Activated CD4-positive, alpha-beta T cell treated with anti-CD3 and anti-CD28 coated beads, Interleukin-2, amount 10 ng/mL, durations not matched to agents 7 days and 5 days (primary cell): ENCODE results near the gene PCDHGB3. TPM values are rescaled to one million over a fixed set of nuclear protein-coding genes. Genes with fewer than 3 reads are reported as not detected.
A peak's percentile ranks its signal among the peaks of the same experiment; 100 is the strongest.
"Not testable (repeated sequence)": the region's sequence is repeated elsewhere in the genome, so short reads cannot be mapped to it uniquely, and the experiment has no call there.

Experiments used
- CTCF ChIA-PET: fragments of 350-600 bp; sonication (Branson Sonifier 250); formaldehyde crosslinking; loops from one replicate; lab custom pipeline; 2021; ENCODE audit warnings: antibody characterized with exemption; lab: Charles Lee
- POLR2A ChIA-PET: fragments of 350-600 bp; sonication (Branson Sonifier 250); formaldehyde crosslinking; loops from one replicate; lab custom pipeline; 2021; ENCODE audit warnings: antibody characterized with exemption; lab: Charles Lee
- DNase-seq: peaks from one replicate; pipeline ENCODE4 v3.0.0-alpha.2; 2020
- H3K27ac Mint-ChIP-seq: one replicate; pipeline ENCODE4 v1.8.0; 2021; ENCODE audit warnings: mild to moderate bottlenecking, moderate library complexity, mixed read lengths
- H3K27me3 Mint-ChIP-seq: one replicate; pipeline ENCODE4 v1.8.0; 2021; ENCODE audit warnings: mixed read lengths
- H3K36me3 Mint-ChIP-seq: one replicate; pipeline ENCODE4 v1.8.0; 2021; ENCODE audit warnings: low read depth, mixed read lengths
- H3K4me1 Mint-ChIP-seq: one replicate; pipeline ENCODE4 v1.8.0; 2021; ENCODE audit warnings: mixed read lengths
- H3K4me3 Mint-ChIP-seq: one replicate; pipeline ENCODE4 v1.8.0; 2021; ENCODE audit warnings: mild to moderate bottlenecking, moderate library complexity, mixed read lengths
- H3K9me3 Mint-ChIP-seq: one replicate; pipeline ENCODE4 v1.8.0; 2021; ENCODE audit warnings: mixed read lengths
- total RNA-seq, 2 experiments: library from RNA; stranded (reverse); gene quantifications; one replicate each; pipeline ENCODE4 v1.2.3, GENCODE V29; 2021

The PCDHGB3 gene
- total RNA-seq, 2 experiments from 2014 or later = 0.12 TPM; not detected in 1

DNA sequence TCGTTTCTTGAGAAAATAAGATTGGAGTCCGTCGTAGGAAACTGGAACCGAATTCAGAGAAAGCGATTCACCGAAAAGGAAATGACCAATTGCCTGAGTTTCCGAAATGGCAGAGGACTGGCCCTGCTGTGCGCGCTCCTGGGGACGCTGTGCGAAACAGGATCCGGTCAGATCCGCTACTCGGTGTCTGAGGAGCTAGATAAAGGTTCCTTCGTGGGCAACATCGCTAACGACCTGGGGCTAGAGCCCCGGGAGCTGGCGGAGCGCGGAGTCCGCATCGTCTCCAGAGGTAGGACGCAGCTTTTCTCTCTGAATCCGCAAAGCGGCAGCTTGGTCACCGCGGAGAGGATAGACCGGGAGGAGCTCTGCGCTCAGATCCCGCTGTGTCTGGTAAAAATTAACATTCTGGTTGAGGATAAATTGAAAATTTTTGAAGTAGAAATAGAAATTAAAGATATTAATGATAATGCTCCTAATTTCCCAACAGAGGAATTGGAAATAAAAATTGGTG, 26.0 kb upstream of the PCDHGB3 start:
- no peak for DNase-seq
- Mint-ChIP-seq H3K4me1 (no peaks in the 10 kb centered on the region), H3K4me3 (peak overlapping the region; percentile 60), H3K36me3 (peaks cover 7% of the 10 kb centered on the region), H3K27me3 (peaks cover 24% of the 10 kb centered on the region), H3K27ac (no peak overlapping the region), H3K9me3 (peaks cover 26% of the 10 kb centered on the region)
- POLR2A ChIA-PET = no interaction called here
- CTCF ChIA-PET = interaction anchor here (0.7 to 2.4 kb wide), 7 partner anchors 12 to 520 kb away, joined by 3 to 7 read pairs (median 4); partner anchors contain the start of genes PCDHGA4, PCDHGB3 and PCDHGB6

DNA sequence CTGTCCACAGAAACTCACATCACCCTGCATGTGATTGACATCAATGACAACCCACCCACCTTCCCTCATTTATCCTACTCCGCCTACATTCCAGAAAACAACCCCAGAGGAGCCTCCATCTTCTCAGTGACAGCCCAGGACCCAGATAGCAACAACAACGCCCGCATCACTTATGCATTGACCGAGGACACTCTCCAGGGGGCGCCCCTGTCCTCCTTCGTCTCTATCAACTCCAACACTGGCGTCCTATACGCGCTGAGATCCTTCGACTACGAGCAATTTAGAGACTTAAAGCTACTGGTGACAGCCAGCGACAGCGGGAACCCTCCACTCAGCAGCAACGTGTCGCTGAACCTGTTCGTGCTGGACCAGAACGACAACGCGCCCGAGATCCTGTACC, 24.7 kb upstream of the PCDHGB3 start:
- ChIA-PET POLR2A (no interaction called here), CTCF (interaction anchor here (2.4 kb wide), 1 partner anchor 10 kb away, joined by 7 read pairs; the partner anchor contains the start of gene PCDHGA4)
- H3K36me3 Mint-ChIP-seq = peaks cover 3% of the 10 kb centered on the region
- no peaks in the 10 kb centered on the region for H3K4me1 Mint-ChIP-seq
- no peak for DNase-seq
- H3K9me3 Mint-ChIP-seq = peaks cover 22% of the 10 kb centered on the region
- H3K27ac Mint-ChIP-seq = no peak overlapping the region
- peaks cover 23% of the 10 kb centered on the region for H3K27me3 Mint-ChIP-seq
- no peak overlapping the region for H3K4me3 Mint-ChIP-seq

GRCh38 chr5:141346017-141346416, 24.0 kb upstream of the PCDHGB3 start:
- POLR2A ChIA-PET, H3K27ac Mint-ChIP-seq, H3K4me3 Mint-ChIP-seq, H3K4me1 Mint-ChIP-seq, H3K36me3 Mint-ChIP-seq, CTCF ChIA-PET, DNase-seq: not testable (repeated sequence)
- Mint-ChIP-seq H3K9me3 (peaks cover 23% of the 10 kb centered on the region), H3K27me3 (peaks cover 29% of the 10 kb centered on the region)

GRCh38 chr5:141349917-141350619, 20.0 kb upstream of the PCDHGB3 start, which contains the start of gene PCDHGB1:
TSS of gene PCDHGB1 (plus strand) at chr5:141350099. CDS start at chr5:141350261, 162 bp downstream.
- peaks cover 3% of the 10 kb centered on the region for H3K36me3 Mint-ChIP-seq
- H3K4me1 Mint-ChIP-seq = no peaks in the 10 kb centered on the region
- ChIA-PET POLR2A (no interaction called here), CTCF (interaction anchor here (0.6 to 2.3 kb wide), 8 partner anchors 10 to 1558 kb away, joined by 3 to 9 read pairs (median 3); partner anchors contain the start of genes PCDHGB2 and TAF7)
- H3K27ac Mint-ChIP-seq = no peak within 1 kb of the TSS
- DNase-seq = peak; percentile 40
- peaks cover 24% of the 10 kb centered on the region for H3K27me3 Mint-ChIP-seq
- no peak within 1 kb of the TSS for H3K4me3 Mint-ChIP-seq
- peaks cover 21% of the 10 kb centered on the region for H3K9me3 Mint-ChIP-seq

GRCh38 chr5:141351591-141351990, 18.5 kb upstream of the PCDHGB3 start:
- H3K27ac Mint-ChIP-seq = no peak overlapping the region
- H3K9me3 Mint-ChIP-seq = peaks cover 23% of the 10 kb centered on the region
- H3K36me3 Mint-ChIP-seq = peaks cover 3% of the 10 kb centered on the region
- H3K4me3 Mint-ChIP-seq = no peak overlapping the region
- H3K27me3 Mint-ChIP-seq = peaks cover 28% of the 10 kb centered on the region
- CTCF ChIA-PET = interaction anchor here (1.0 kb wide), 1 partner anchor 19 kb away, joined by 4 read pairs; no protein-coding TSS in a partner anchor
- H3K4me1 Mint-ChIP-seq = no peaks in the 10 kb centered on the region
- DNase-seq = no peak
- POLR2A ChIA-PET = no interaction called here

GRCh38 chr5:141354900-141355469, 15.1 kb upstream of the PCDHGB3 start, which contains the start of gene PCDHGA4:
TSS of gene PCDHGA4 (plus strand) at chr5:141355021. CDS start at chr5:141355108, 87 bp downstream.
- Mint-ChIP-seq H3K27ac (no peak within 1 kb of the TSS), H3K4me1 (peaks cover 2% of the 10 kb centered on the region), H3K36me3 (peaks cover 3% of the 10 kb centered on the region), H3K9me3 (peaks cover 28% of the 10 kb centered on the region), H3K4me3 (no peak within 1 kb of the TSS), H3K27me3 (peaks cover 33% of the 10 kb centered on the region)
- POLR2A ChIA-PET = no interaction called here
- CTCF ChIA-PET = interaction anchor here (1.0 to 2.4 kb wide), 5 partner anchors 9 to 152 kb away, joined by 3 to 7 read pairs (median 3); partner anchors contain the start of genes PCDHGA3, PCDHGA5 and PCDHGB7
- DNase-seq = no peak

DNA sequence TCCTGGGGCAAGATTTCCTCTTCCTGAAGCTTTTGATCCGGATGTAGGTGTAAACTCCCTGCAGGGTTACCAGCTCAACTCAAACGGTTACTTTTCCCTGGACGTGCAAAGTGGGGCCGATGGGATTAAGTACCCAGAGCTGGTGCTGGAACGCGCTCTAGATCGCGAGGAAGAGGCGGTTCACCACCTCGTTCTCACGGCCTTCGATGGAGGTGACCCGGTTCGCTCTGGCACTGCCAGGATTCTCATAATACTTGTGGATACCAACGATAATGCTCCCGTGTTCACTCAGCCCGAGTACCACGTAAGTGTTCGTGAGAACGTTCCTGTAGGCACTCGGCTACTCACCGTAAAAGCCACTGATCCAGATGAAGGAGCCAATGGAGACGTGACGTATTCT, 14.4 kb upstream of the PCDHGB3 start:
- DNase-seq = no peak
- CTCF ChIA-PET = interaction anchor here (0.6 to 2.4 kb wide), 7 partner anchors 8 to 151 kb away, joined by 3 to 7 read pairs (median 3); partner anchors contain the start of genes PCDHGA3, PCDHGA5 and PCDHGB7
- Mint-ChIP-seq H3K9me3 (peaks cover 28% of the 10 kb centered on the region), H3K27me3 (peaks cover 34% of the 10 kb centered on the region), H3K4me1 (peaks cover 2% of the 10 kb centered on the region), H3K4me3 (no peak overlapping the region), H3K36me3 (peaks cover 3% of the 10 kb centered on the region), H3K27ac (no peak overlapping the region)
- POLR2A ChIA-PET = no interaction called here

DNA sequence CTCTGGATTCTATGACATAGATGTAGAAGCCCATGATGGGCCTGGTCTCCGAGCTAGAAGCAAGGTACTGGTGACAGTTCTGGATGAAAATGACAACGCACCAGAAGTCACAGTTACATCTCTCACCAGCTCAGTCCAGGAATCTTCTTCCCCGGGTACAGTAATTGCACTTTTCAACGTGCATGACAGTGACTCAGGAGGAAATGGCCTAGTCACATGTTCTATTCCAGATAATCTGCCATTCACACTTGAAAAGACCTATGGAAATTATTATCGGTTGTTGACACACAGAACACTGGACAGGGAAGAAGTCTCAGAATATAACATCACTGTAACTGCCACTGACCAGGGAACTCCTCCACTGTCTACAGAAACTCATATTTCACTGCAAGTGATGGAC, 13.9 kb upstream of the PCDHGB3 start:
- peaks cover 34% of the 10 kb centered on the region for H3K27me3 Mint-ChIP-seq
- ChIA-PET POLR2A (no interaction called here), CTCF (interaction anchor here (0.6 to 2.4 kb wide), 5 partner anchors 8 to 143 kb away, joined by 3 to 7 read pairs (median 3); partner anchors contain the start of genes PCDHGA3, PCDHGA5 and PCDHGB7)
- peaks cover 28% of the 10 kb centered on the region for H3K9me3 Mint-ChIP-seq
- no peak overlapping the region for H3K27ac Mint-ChIP-seq
- H3K36me3 Mint-ChIP-seq = peaks cover 3% of the 10 kb centered on the region
- H3K4me3 Mint-ChIP-seq = no peak overlapping the region
- no peak for DNase-seq
- peaks cover 2% of the 10 kb centered on the region for H3K4me1 Mint-ChIP-seq

- peaks cover 31% of the 10 kb centered on the region for H3K9me3 Mint-ChIP-seq
- no peak overlapping the region for H3K27ac Mint-ChIP-seq
- CTCF ChIA-PET = interaction anchor here (2.4 kb wide), 1 partner anchor 13 kb away, joined by 7 read pairs; the partner anchor contains the start of gene PCDHGA3
- H3K27me3 Mint-ChIP-seq = peaks cover 38% of the 10 kb centered on the region
- peaks cover 3% of the 10 kb centered on the region for H3K36me3 Mint-ChIP-seq
- H3K4me1 Mint-ChIP-seq = peaks cover 2% of the 10 kb centered on the region
- no peak overlapping the region for H3K4me3 Mint-ChIP-seq
- POLR2A ChIA-PET = no interaction called here
- no peak for DNase-seq
Observed at GRCh38 chr5:141356950-141357349, 13.1 kb upstream of the PCDHGB3 start.

GRCh38 chr5:141359790-141360426, 10.1 kb upstream of the PCDHGB3 start, which contains the start of gene PCDHGB2:
TSS of gene PCDHGB2 (plus strand) at chr5:141359994. CDS start at chr5:141360136, 142 bp downstream.
- ChIA-PET CTCF (interaction anchor here (0.9 to 1.2 kb wide), 3 partner anchors 10 to 40 kb away, joined by 3 read pairs; partner anchors contain the start of genes PCDHGB1 and TAF7), POLR2A (no interaction called here)
- no peak for DNase-seq
- no peak within 1 kb of the TSS for H3K27ac Mint-ChIP-seq
- peaks cover 2% of the 10 kb centered on the region for H3K4me1 Mint-ChIP-seq
- peak within 1 kb of the TSS; percentile 56 for H3K4me3 Mint-ChIP-seq
- H3K36me3 Mint-ChIP-seq = peaks cover 2% of the 10 kb centered on the region
- H3K9me3 Mint-ChIP-seq = peaks cover 40% of the 10 kb centered on the region
- peaks cover 51% of the 10 kb centered on the region for H3K27me3 Mint-ChIP-seq

DNA sequence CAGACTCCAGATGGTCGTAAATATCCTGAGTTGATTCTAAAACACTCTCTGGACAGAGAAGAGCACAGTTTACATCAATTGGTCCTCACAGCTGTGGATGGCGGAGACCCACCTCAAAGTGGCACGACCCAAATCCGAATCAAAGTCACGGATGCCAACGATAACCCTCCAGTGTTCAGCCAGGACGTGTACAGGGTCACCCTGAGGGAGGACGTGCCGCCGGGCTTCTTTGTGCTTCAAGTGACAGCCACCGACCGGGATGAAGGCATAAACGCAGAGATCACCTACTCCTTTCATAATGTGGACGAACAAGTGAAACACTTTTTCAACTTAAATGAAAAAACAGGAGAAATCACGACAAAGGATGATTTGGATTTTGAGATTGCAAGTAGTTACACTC, 9.4 kb upstream of the PCDHGB3 start:
- Mint-ChIP-seq H3K27ac (no peak overlapping the region), H3K4me3 (no peak overlapping the region), H3K36me3 (peaks cover 7% of the 10 kb centered on the region), H3K27me3 (peaks cover 59% of the 10 kb centered on the region), H3K9me3 (peaks cover 43% of the 10 kb centered on the region), H3K4me1 (peaks cover 2% of the 10 kb centered on the region)
- CTCF ChIA-PET = interaction anchor here (1.2 kb wide), 1 partner anchor 30 kb away, joined by 3 read pairs; no protein-coding TSS in a partner anchor
- POLR2A ChIA-PET = no interaction called here
- no peak for DNase-seq

- peaks cover 40% of the 10 kb centered on the region for H3K9me3 Mint-ChIP-seq
- POLR2A ChIA-PET = no interaction called here
Observed at GRCh38 chr5:141362719-141363118, 7.3 kb upstream of the PCDHGB3 start.

More at GRCh38 chr5:141362719-141363118, 7.3 kb upstream of the PCDHGB3 start:
- Mint-ChIP-seq H3K4me3 (no peak overlapping the region), H3K36me3 (peaks cover 7% of the 10 kb centered on the region), H3K27me3 (peaks cover 58% of the 10 kb centered on the region), H3K27ac (no peak overlapping the region), H3K4me1 (peaks cover 2% of the 10 kb centered on the region)
- CTCF ChIA-PET = no interaction called here
- DNase-seq = no peak
